ENCODE results near the gene TMBIM1.

The TMBIM1 gene

GRCh38 chr2:218255446-218255845 is 36.9 kb downstream of the TMBIM1 start:
- TF ChIP-seq FOXP2 (optimal IDR thresholded peaks at IDR 0.05; ENCODE audit: borderline replicate concordance, extremely low read depth, extremely low read length, insufficient read depth), result no peak
- TF ChIP-seq REST (IDR thresholded peaks at IDR 0.05; ENCODE audit: insufficient read depth in 1 of 2, low read depth in 2 of 2, low read length in 2 of 2), result no peak
- TF ChIP-seq TAF1 (IDR thresholded peaks at IDR 0.05; ENCODE audit: borderline replicate concordance, insufficient read depth, low read length), result no peak
- TF ChIP-seq POLR2AphosphoS5 (IDR thresholded peaks at IDR 0.05; ENCODE audit: low read depth, low read length), result no peak
- no peak for TF ChIP-seq SIN3A (IDR thresholded peaks at IDR 0.05; ENCODE audit: borderline replicate concordance, insufficient read depth, low read length)

GRCh38 chr2:218253232-218253625 is 39.1 kb downstream of the TMBIM1 start:
- no peak for TF ChIP-seq TAF1 (IDR thresholded peaks at IDR 0.05; ENCODE audit: borderline replicate concordance, insufficient read depth, low read length)
- no peak for TF ChIP-seq POLR2AphosphoS5 (IDR thresholded peaks at IDR 0.05; ENCODE audit: low read depth, low read length)
- no peak for TF ChIP-seq FOXP2 (optimal IDR thresholded peaks at IDR 0.05; ENCODE audit: borderline replicate concordance, extremely low read depth, extremely low read length, insufficient read depth)

GRCh38 chr2:218252509-218253231 is 39.6 kb downstream of the TMBIM1 start:
- TF ChIP-seq FOXP2 (optimal IDR thresholded peaks at IDR 0.05; ENCODE audit: borderline replicate concordance, extremely low read depth, extremely low read length, insufficient read depth), result no peak
- no peak for TF ChIP-seq POLR2AphosphoS5 (IDR thresholded peaks at IDR 0.05; ENCODE audit: low read depth, low read length)
- TF ChIP-seq TAF1 (IDR thresholded peaks at IDR 0.05; ENCODE audit: borderline replicate concordance, insufficient read depth, low read length), result no peak
- no peak for TF ChIP-seq SIN3A (IDR thresholded peaks at IDR 0.05; ENCODE audit: borderline replicate concordance, insufficient read depth, low read length)
- TF ChIP-seq REST (IDR thresholded peaks at IDR 0.05; ENCODE audit: insufficient read depth in 1 of 2, low read depth in 2 of 2, low read length in 2 of 2), result no peak

- TF ChIP-seq FOXP2 (optimal IDR thresholded peaks at IDR 0.05; ENCODE audit: borderline replicate concordance, extremely low read depth, extremely low read length, insufficient read depth) (no peak), SIN3A (IDR thresholded peaks at IDR 0.05; ENCODE audit: borderline replicate concordance, insufficient read depth, low read length) (no peak), TAF1 (IDR thresholded peaks at IDR 0.05; ENCODE audit: borderline replicate concordance, insufficient read depth, low read length) (no peak), REST (IDR thresholded peaks at IDR 0.05; ENCODE audit: insufficient read depth in 1 of 2, low read depth in 2 of 2, low read length in 2 of 2) (no peak), POLR2AphosphoS5 (IDR thresholded peaks at IDR 0.05; ENCODE audit: low read depth, low read length) (no peak)
These were observed 42.6 kb downstream of the TMBIM1 start for GRCh38 chr2:218249691-218250090.

GRCh38 chr2:218245214-218245613 is 47.1 kb downstream of the TMBIM1 start:
- TF ChIP-seq TAF1 (IDR thresholded peaks at IDR 0.05; ENCODE audit: borderline replicate concordance, insufficient read depth, low read length) (no peak), POLR2AphosphoS5 (IDR thresholded peaks at IDR 0.05; ENCODE audit: low read depth, low read length) (no peak), FOXP2 (optimal IDR thresholded peaks at IDR 0.05; ENCODE audit: borderline replicate concordance, extremely low read depth, extremely low read length, insufficient read depth) (no peak), REST (IDR thresholded peaks at IDR 0.05; ENCODE audit: insufficient read depth in 1 of 2, low read depth in 2 of 2, low read length in 2 of 2) (no peak), SIN3A (IDR thresholded peaks at IDR 0.05; ENCODE audit: borderline replicate concordance, insufficient read depth, low read length) (no peak)

Data from PFSK-1 (cell line).